Mucosa of rectum (tissue), 2 donors: ENCODE data around the gene ADGB.

Experiments
- H3K27ac ChIP-seq, 2 donors: one replicate each; pipeline ENCODE4 v1.7.0; 2013; ENCODE audit warnings: inconsistent platforms in 2 of 2, low read depth in 2 of 2, low read length in 2 of 2
- H3K27me3 ChIP-seq, 2 donors: one replicate each; pipeline ENCODE4 v1.7.0; 2013; ENCODE audit warnings: low read length in 2 of 2; ENCODE audit not compliant: control insufficient read depth in 2 of 2, insufficient read depth in 2 of 2
- H3K36me3 ChIP-seq, 2 donors: one replicate each; pipeline ENCODE4 v1.7.0; 2013; ENCODE audit warnings: low read length in 2 of 2; ENCODE audit not compliant: control insufficient read depth in 2 of 2, insufficient read depth in 2 of 2
- H3K4me1 ChIP-seq, 2 donors: one replicate each; pipeline ENCODE4 v1.7.0; 2013; ENCODE audit warnings: low read length in 2 of 2, mild to moderate bottlenecking in 1 of 2; ENCODE audit not compliant: control insufficient read depth in 2 of 2, insufficient read depth in 2 of 2
- H3K4me3 ChIP-seq, 2 donors: one replicate each; pipeline ENCODE4 v1.7.0; 2013; ENCODE audit warnings: low read length in 2 of 2
- H3K9ac ChIP-seq, 2 donors: one replicate each; pipeline ENCODE4 v1.7.0; 2013; ENCODE audit warnings: low read length in 2 of 2, low read depth in 1 of 2, mild to moderate bottlenecking in 1 of 2
- H3K9me3 ChIP-seq, 2 donors: one replicate each; pipeline ENCODE4 v1.7.0; 2013; ENCODE audit warnings: low read length in 2 of 2; ENCODE audit not compliant: control insufficient read depth in 2 of 2
- donor health status: healthy.
- donor health status: Normal muscosa, but diverticular disease.

The ADGB gene

DNA sequence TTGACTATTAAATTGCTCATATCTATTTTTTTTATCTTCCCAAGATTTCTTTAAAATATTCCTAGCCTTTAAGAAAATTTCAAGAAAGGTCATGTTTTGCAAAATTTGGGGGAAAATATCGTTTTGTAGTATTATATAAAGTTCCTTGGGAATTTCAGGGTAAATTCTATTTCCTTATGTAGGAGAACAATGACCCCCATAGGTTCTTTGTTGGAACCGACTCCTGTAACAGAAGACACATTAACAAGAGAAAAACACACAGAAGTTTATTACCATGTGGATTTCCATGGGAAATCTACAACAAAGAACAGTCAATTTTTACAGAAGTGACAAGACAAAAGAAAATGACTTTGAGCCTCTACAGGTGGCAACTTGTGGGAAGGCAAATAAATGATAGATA is 68.1 kb downstream of the ADGB start:
- H3K9me3 ChIP-seq, result no peaks in the 10 kb centered on the region

DNA sequence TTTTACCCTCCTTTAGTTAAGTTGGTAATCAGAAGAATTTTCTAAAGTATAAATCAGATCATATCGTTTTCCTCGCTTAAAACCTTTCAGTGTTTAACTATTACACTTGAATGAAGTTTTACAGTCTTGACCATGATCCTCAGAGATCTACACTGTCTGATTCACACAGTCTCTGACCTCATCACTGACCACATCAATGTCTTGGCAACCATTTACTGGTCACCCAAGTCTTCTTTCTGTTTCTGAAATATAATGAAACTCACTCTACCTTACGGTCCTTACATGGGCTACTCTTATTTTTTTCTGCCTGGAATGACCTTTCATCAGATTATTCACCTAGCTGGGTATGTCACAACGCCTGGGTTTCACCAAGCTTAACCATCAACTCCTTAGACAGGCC is 71.4 kb downstream of the ADGB start:
- Histone ChIP-seq H3K36me3 (no peaks in the 10 kb centered on the region), H3K9ac (no peak overlapping the region), H3K4me1 (no peaks in the 10 kb centered on the region), H3K9me3 (no peaks in the 10 kb centered on the region), H3K27ac (no peak overlapping the region), H3K27me3 (no peaks in the 10 kb centered on the region), H3K4me3 (no peak overlapping the region)

More for the DNA sequence above, 68.1 kb downstream of the ADGB start:
- H3K4me3 ChIP-seq, result no peak overlapping the region
- no peak overlapping the region for H3K9ac ChIP-seq
- no peaks in the 10 kb centered on the region for H3K4me1 ChIP-seq
- H3K27me3 ChIP-seq, result no peaks in the 10 kb centered on the region
- H3K36me3 ChIP-seq, result no peaks in the 10 kb centered on the region
- H3K27ac ChIP-seq, result no peak overlapping the region

DNA sequence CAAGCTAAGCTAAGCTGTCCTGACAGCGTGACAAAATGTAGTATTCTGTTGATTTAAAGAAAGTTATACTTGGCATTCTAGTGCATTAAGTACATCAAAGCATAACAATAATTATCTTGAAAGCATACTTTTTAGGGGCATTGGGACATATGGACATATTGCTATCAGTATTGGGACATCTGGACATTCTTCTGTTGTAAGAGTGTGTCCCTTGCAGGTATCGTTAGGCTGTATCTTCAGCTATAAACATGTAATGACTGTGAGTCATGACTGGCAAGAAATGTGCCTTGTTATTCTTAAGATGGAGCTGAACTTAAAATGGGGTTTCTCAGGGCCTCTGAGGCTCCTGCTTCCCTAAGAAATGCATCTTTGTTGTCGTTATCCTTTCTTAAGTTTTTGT is 74.3 kb downstream of the ADGB start:
- no peak overlapping the region for H3K4me3 ChIP-seq
- no peaks in the 10 kb centered on the region for H3K27me3 ChIP-seq
- H3K9ac ChIP-seq, result no peak overlapping the region
- no peaks in the 10 kb centered on the region for H3K36me3 ChIP-seq
- H3K27ac ChIP-seq, result no peak overlapping the region
- no peaks in the 10 kb centered on the region for H3K4me1 ChIP-seq
- H3K9me3 ChIP-seq, result no peaks in the 10 kb centered on the region

GRCh38 chr6:146679386-146679785 is 80.6 kb downstream of the ADGB start:
- Histone ChIP-seq H3K9ac (no peak overlapping the region), H3K9me3 (no peaks in the 10 kb centered on the region), H3K27me3 (no peaks in the 10 kb centered on the region), H3K36me3 (no peaks in the 10 kb centered on the region), H3K27ac (no peak overlapping the region), H3K4me3 (no peak overlapping the region), H3K4me1 (no peaks in the 10 kb centered on the region)

GRCh38 chr6:146682919-146683318 is 84.1 kb downstream of the ADGB start:
- no peak overlapping the region for H3K9ac ChIP-seq
- H3K4me1 ChIP-seq, result no peaks in the 10 kb centered on the region
- no peaks in the 10 kb centered on the region for H3K36me3 ChIP-seq
- H3K4me3 ChIP-seq, result no peak overlapping the region
- H3K27ac ChIP-seq, result no peak overlapping the region
- H3K27me3 ChIP-seq, result no peaks in the 10 kb centered on the region
- no peaks in the 10 kb centered on the region for H3K9me3 ChIP-seq

DNA sequence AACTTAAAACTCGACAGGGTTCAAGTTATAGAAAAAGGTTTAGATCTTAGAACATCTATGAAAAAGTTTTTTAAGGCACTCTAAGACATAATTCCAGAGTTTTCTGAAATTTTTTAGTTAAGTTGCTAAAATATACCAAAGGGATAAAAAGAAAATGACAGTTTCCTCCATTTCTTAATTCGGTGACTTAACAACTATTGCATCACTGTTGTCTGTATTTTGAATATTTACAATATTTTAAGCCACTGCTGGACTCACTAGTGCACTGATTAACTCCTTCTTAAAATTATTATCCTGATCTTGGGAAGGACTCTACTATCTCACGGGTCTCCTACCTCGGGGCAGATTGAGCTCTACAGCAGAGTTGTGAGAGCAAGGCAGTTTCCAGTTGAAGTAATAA is 91.0 kb downstream of the ADGB start:
- H3K4me3 ChIP-seq, result no peak overlapping the region
- H3K9ac ChIP-seq, result no peak overlapping the region
- H3K36me3 ChIP-seq, result no peaks in the 10 kb centered on the region
- H3K9me3 ChIP-seq, result no peaks in the 10 kb centered on the region
- H3K4me1 ChIP-seq, result no peaks in the 10 kb centered on the region
- no peak overlapping the region for H3K27ac ChIP-seq
- H3K27me3 ChIP-seq, result no peaks in the 10 kb centered on the region

DNA sequence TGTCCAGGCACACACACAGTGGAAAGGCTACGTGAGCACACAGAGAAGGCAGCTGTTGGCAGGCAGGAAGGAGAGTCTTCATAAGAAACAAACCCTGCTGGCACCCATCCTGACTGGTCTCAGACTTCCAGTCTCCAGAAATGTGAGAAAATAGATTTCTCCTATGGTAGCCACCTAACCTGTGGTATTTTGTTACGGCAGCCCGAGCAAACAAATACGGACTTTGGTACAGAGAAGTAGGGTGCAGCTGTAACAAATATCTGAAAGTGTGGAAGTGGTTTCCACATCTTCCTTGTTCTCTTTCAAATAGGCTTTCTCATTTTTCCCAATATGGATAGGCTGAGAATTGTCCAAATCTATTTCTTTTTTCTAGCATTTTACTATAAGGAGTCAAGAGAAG is 94.6 kb downstream of the ADGB start:
- Histone ChIP-seq H3K4me3 (no peak overlapping the region), H3K27ac (no peak overlapping the region), H3K36me3 (no peaks in the 10 kb centered on the region), H3K9me3 (no peaks in the 10 kb centered on the region), H3K27me3 (no peaks in the 10 kb centered on the region), H3K9ac (no peak overlapping the region), H3K4me1 (peaks cover 0 to 2% of the 10 kb centered on the region in 2 donors)

- Histone ChIP-seq H3K9me3 (no peaks in the 10 kb centered on the region), H3K4me1 (peaks cover 2 to 3% of the 10 kb centered on the region in 2 donors), H3K27ac (no peak overlapping the region), H3K4me3 (no peak overlapping the region), H3K36me3 (no peaks in the 10 kb centered on the region), H3K27me3 (no peaks in the 10 kb centered on the region), H3K9ac (no peak overlapping the region)
Observed at GRCh38 chr6:146697921-146698320, 99.1 kb downstream of the ADGB start.

DNA sequence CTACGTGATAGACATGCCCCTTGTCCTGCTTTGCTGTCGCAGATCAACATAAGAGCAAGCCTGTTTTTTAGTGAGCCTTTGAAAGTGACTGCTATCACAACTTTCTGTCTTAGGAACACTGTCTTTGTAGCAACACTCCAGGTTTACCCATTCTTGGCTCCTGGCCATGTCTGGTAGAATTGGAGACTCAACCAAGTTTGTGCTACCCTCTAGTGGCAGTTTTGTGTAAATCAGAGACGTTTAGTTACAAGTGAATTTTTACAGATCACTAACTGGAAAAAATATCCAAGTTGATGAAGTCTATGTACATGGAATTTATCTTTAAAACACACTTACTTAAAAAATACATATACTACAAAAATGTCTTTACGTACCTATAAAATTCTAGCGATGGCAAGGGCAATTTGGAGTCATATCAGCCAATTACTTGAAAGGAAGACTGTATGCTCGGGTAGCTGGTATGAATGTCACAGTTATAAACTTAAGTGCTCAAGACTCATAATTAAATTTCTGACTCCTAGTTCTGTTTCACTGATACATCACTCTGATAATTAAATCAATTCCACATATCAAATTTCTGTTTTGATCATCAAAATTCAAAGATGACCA is 101.4 kb downstream of the ADGB start:
- H3K36me3 ChIP-seq, result no peaks in the 10 kb centered on the region
- peaks cover 2 to 3% of the 10 kb centered on the region in 2 donors for H3K4me1 ChIP-seq
- no peak overlapping the region for H3K9ac ChIP-seq
- no peaks in the 10 kb centered on the region for H3K27me3 ChIP-seq
- H3K27ac ChIP-seq, result no peak overlapping the region
- no peak overlapping the region for H3K4me3 ChIP-seq
- no peaks in the 10 kb centered on the region for H3K9me3 ChIP-seq

- no peaks in the 10 kb centered on the region for H3K36me3 ChIP-seq
- H3K9me3 ChIP-seq, result no peaks in the 10 kb centered on the region
- H3K4me1 ChIP-seq, result peaks cover 2 to 3% of the 10 kb centered on the region in 2 donors
- no peak overlapping the region for H3K4me3 ChIP-seq
- no peak overlapping the region for H3K27ac ChIP-seq
- no peaks in the 10 kb centered on the region for H3K27me3 ChIP-seq
- no peak overlapping the region for H3K9ac ChIP-seq
Observed at GRCh38 chr6:146701632-146702031, 102.9 kb downstream of the ADGB start.
